Neural cell (in vitro differentiated cells): Measurements from ENCODE around the gene RUNX1. TPM values are rescaled to one million over a fixed set of nuclear protein-coding genes. Genes with fewer than 3 reads are reported as not detected.

Source experiments
- H2AFZ ChIP-seq: fragments of 200-600, 300-800 bp; sonication (generic), shearing (Covaris generic); 2 replicates; pipeline ENCODE4 v1.6.0; 2014; ENCODE audit warnings: low read depth, mild to moderate bottlenecking, antibody characterized with exemption, low read length, moderate library complexity
- H3F3A ChIP-seq: fragments of 200-600 bp; shearing (Covaris generic); 2 replicates; pipeline ENCODE4 v1.6.1; 2016; ENCODE audit warnings: mild to moderate bottlenecking, moderate library complexity, mixed read lengths, antibody characterized with exemption, low read length; ENCODE audit not compliant: insufficient read depth, poor library complexity, severe bottlenecking
- H3K27ac ChIP-seq: fragments of 200-600, 300-800 bp; sonication (generic), shearing (Covaris generic); 2 replicates; pipeline ENCODE4 v1.5.1; 2014; ENCODE audit warnings: mild to moderate bottlenecking, low read length, moderate library complexity
- H3K27me3 ChIP-seq: fragments of 300-800, 200-600 bp; sonication (generic), shearing (Covaris generic); 2 replicates; pipeline ENCODE4 v1.6.0; 2014; ENCODE audit warnings: mild to moderate bottlenecking, low read depth, low read length, moderate library complexity; ENCODE audit not compliant: insufficient read depth
- H3K36me3 ChIP-seq: fragments of 300-800, 200-600 bp; sonication (generic), shearing (Covaris generic); 2 replicates; pipeline ENCODE4 v1.5.1; 2014; ENCODE audit warnings: mild to moderate bottlenecking, antibody characterized with exemption, low read length, moderate library complexity; ENCODE audit not compliant: insufficient read depth
- H3K4me2 ChIP-seq: fragments of 300-800, 200-600 bp; sonication (generic), shearing (Covaris generic); 2 replicates; pipeline ENCODE4 v1.6.0; 2014; ENCODE audit warnings: mild to moderate bottlenecking, low read length
- H3K4me3 ChIP-seq: fragments of 300-800, 200-600 bp; sonication (generic), shearing (Covaris generic); 2 replicates; pipeline ENCODE4 v1.5.1; 2014; ENCODE audit warnings: mild to moderate bottlenecking, low read length, moderate library complexity
- H3K79me2 ChIP-seq: fragments of 200-600 bp; shearing (Covaris generic); replicated peaks from 2 replicates; pipeline ENCODE4 v1.6.0; 2014; ENCODE audit warnings: mild to moderate bottlenecking, low read length, moderate library complexity; ENCODE audit not compliant: insufficient read depth
- H3K9ac ChIP-seq: fragments of 300-800, 200-600 bp; sonication (generic), shearing (Covaris generic); 2 replicates; pipeline ENCODE4 v1.6.1; 2016; ENCODE audit warnings: mild to moderate bottlenecking, low read length, mixed read lengths
- H3K9me2 ChIP-seq: fragments of 200-600 bp; shearing (Covaris generic); 2 replicates; pipeline ENCODE4 v1.6.1; 2016; ENCODE audit warnings: mild to moderate bottlenecking, low read length, mixed read lengths; ENCODE audit not compliant: insufficient read depth
- H3K9me3 ChIP-seq: fragments of 200-600, 300-800 bp; sonication (generic), shearing (Covaris generic); 2 replicates; pipeline ENCODE4 v1.6.1; 2016; ENCODE audit warnings: mild to moderate bottlenecking, mixed run types, low read length, moderate library complexity, mixed read lengths
- H4K20me1 ChIP-seq: fragments of 200-600 bp; shearing (Covaris generic); 2 replicates; pipeline ENCODE4 v1.6.1; 2016; ENCODE audit warnings: mild to moderate bottlenecking, mixed run types; ENCODE audit not compliant: insufficient read depth
- EP300 ChIP-seq: fragments of 450-650 bp; conservative IDR thresholded peaks from 2 replicates; pipeline ENCODE4 v1.6.1; 2014; ENCODE audit warnings: antibody characterized with exemption, mild to moderate bottlenecking, moderate library complexity; ENCODE audit not compliant: poor library complexity, severe bottlenecking
- EZH2 ChIP-seq: fragments of 200-600, 300-800 bp; shearing (Covaris generic), sonication (generic); IDR thresholded peaks from 2 replicates; pipeline ENCODE4 v1.6.1; 2014; ENCODE audit warnings: antibody characterized with exemption, low read length, borderline replicate concordance, mild to moderate bottlenecking; ENCODE audit not compliant: insufficient read depth, poor library complexity, severe bottlenecking
- MXI1 ChIP-seq: fragments of 450-650 bp; conservative IDR thresholded peaks from 2 replicates; pipeline ENCODE4 v1.6.1; 2014; ENCODE audit warnings: antibody characterized with exemption, mild to moderate bottlenecking; ENCODE audit not compliant: poor library complexity, severe bottlenecking
- POLR2AphosphoS5 ChIP-seq: IDR thresholded peaks from 2 replicates; pipeline ENCODE4 v1.6.1; 2012
- RAD21 ChIP-seq: fragments of 450-650 bp; conservative IDR thresholded peaks from 2 replicates; pipeline ENCODE4 v1.6.1; 2014; ENCODE audit warnings: antibody characterized with exemption, mild to moderate bottlenecking, moderate library complexity
- SMC3 ChIP-seq: fragments of 450-650 bp; conservative IDR thresholded peaks from 2 replicates; pipeline ENCODE4 v1.6.1; 2014; ENCODE audit warnings: antibody characterized with exemption, mild to moderate bottlenecking, moderate library complexity; ENCODE audit not compliant: poor library complexity
- TAF1 ChIP-seq: IDR thresholded peaks from 2 replicates; pipeline ENCODE4 v1.6.1; 2012; ENCODE audit warnings: low read depth
- polyA plus RNA-seq: library from polyadenylated mRNA; depleted of rRNA; stranded (reverse); fragments of >200 nt; gene quantifications from 2 replicates; pipeline ENCODE4 v1.2.3, GENCODE V29; 2014
- TF ChIP-seq, protein P1 (sequence below): fragments of 450-650 bp; IDR thresholded peaks from 2 replicates; pipeline ENCODE4 v1.5.1; 2014; ENCODE audit warnings: antibody characterized with exemption, mild to moderate bottlenecking, moderate library complexity; ENCODE audit not compliant: poor library complexity, severe bottlenecking

The RUNX1 gene
- polyA plus RNA-seq, 1 donor from 2014 or later: not detected

DNA sequence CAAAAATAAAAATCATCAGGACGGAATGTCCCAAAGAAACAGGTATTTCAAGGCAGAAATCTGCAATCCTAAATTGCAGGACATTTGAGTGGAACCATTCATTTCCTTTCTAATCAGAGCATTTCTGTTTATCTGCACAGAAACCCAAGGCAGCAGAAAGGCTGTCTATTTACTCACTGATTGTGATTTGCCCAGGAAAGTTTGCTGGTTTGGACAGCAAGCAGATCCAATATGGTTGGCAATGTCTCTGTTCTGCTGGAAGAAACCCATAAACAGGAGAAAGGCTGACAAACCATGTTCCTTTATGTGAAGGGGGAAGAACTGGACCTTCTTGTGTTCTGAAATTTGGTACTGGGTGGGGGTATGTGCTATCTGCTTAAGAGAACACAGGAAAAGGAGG, 260.2 kb downstream of the RUNX1 start:
- Histone ChIP-seq H3F3A (no peaks in the 10 kb centered on the region), H3K9ac (no peak overlapping the region), H4K20me1 (no peaks in the 10 kb centered on the region), H3K36me3 (no peaks in the 10 kb centered on the region), H3K27ac (no peak overlapping the region), H3K79me2 (no peaks in the 10 kb centered on the region), H3K4me2 (no peak overlapping the region), H3K4me3 (no peak overlapping the region), H2AFZ (no peak overlapping the region), H3K9me2 (no peaks in the 10 kb centered on the region), H3K9me3 (no peaks in the 10 kb centered on the region), H3K27me3 (no peaks in the 10 kb centered on the region)
- no peak for TF ChIP-seq MXI1
- TF ChIP-seq, protein P1, sequence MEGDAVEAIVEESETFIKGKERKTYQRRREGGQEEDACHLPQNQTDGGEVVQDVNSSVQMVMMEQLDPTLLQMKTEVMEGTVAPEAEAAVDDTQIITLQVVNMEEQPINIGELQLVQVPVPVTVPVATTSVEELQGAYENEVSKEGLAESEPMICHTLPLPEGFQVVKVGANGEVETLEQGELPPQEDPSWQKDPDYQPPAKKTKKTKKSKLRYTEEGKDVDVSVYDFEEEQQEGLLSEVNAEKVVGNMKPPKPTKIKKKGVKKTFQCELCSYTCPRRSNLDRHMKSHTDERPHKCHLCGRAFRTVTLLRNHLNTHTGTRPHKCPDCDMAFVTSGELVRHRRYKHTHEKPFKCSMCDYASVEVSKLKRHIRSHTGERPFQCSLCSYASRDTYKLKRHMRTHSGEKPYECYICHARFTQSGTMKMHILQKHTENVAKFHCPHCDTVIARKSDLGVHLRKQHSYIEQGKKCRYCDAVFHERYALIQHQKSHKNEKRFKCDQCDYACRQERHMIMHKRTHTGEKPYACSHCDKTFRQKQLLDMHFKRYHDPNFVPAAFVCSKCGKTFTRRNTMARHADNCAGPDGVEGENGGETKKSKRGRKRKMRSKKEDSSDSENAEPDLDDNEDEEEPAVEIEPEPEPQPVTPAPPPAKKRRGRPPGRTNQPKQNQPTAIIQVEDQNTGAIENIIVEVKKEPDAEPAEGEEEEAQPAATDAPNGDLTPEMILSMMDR: no peak
- no peak for TF ChIP-seq SMC3

DNA sequence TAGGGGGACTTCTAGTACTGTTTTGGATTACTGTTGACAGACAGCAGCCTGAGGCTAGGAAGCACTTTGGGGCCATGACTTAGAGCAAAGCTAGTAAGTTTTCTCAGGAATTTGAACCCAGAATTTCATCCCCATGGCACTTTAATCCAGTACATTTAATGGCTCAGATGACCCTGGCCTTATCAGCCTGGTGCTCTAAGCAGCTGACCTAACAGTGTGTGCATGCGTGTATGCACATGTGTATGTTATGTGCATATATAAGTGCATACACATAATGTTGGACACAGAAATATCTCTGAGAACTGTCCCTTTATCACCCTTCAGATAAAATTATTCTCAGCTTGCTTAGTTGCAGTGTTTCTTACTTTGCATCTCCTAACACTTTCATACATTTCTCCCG, 265.3 kb downstream of the RUNX1 start:
- Histone ChIP-seq H3K9me2 (no peaks in the 10 kb centered on the region), H3K27me3 (no peaks in the 10 kb centered on the region), H3F3A (no peaks in the 10 kb centered on the region), H3K4me2 (no peak overlapping the region), H3K27ac (no peak overlapping the region), H3K4me3 (no peak overlapping the region), H3K9ac (no peak overlapping the region), H4K20me1 (no peaks in the 10 kb centered on the region), H3K9me3 (no peaks in the 10 kb centered on the region), H3K36me3 (no peaks in the 10 kb centered on the region), H2AFZ (no peak overlapping the region), H3K79me2 (no peaks in the 10 kb centered on the region)
- TF ChIP-seq POLR2AphosphoS5 (no peak), MXI1 (no peak), SMC3 (no peak), TAF1 (no peak), EZH2 (no peak)
- TF ChIP-seq, protein P1: no peak

- no peak overlapping the region for H3K4me3 ChIP-seq
- H3K9ac ChIP-seq: no peak overlapping the region
- no peak for TF ChIP-seq RAD21
- TF ChIP-seq EP300: no peak
- TF ChIP-seq MXI1: no peak
- TF ChIP-seq TAF1: no peak
- no peak for TF ChIP-seq SMC3
- no peak for TF ChIP-seq EZH2
- H3K4me2 ChIP-seq: no peak overlapping the region
- H4K20me1 ChIP-seq: no peaks in the 10 kb centered on the region
- no peaks in the 10 kb centered on the region for H3K9me2 ChIP-seq
- H3K79me2 ChIP-seq: no peaks in the 10 kb centered on the region
- H3K36me3 ChIP-seq: no peaks in the 10 kb centered on the region
- no peak overlapping the region for H2AFZ ChIP-seq
- H3K27me3 ChIP-seq: no peaks in the 10 kb centered on the region
- H3K27ac ChIP-seq: no peak overlapping the region
- no peaks in the 10 kb centered on the region for H3F3A ChIP-seq
- H3K9me3 ChIP-seq: no peaks in the 10 kb centered on the region
Measured at GRCh38 chr21:34782506-34783360, 266.4 kb downstream of the RUNX1 start.
